ENCODE measurements around the gene PUM2.

Gene PUM2

DNA sequence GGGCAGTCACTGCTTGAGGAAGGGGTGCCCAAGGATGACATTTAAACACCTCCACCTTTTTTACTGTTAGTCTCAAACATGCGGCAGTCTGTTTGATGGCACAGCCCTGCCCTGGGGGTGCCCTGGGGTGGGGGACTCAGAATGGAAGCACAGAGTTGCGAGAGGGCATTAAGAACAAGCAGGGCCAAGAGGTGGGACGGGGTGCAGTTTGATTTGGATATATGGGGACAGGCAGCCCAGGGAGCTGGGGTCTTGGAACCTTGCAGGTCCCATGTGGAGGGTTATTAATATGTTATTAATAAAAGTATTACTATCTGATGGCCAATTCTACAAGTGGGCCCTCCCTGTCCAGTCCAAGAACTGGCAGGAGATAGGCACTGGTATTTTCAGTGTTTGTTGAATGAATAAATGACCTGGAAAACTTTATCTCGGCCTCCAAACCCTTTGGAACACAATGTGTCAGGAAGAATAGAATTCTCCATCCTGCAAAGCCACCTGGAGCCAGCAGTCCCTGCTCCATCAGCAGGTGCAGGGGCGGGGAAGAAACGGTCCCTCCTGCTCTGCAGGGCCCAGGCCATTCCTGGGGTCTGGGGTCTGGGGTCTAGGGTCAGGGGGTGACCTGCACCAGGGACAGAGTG is 150.9 kb downstream of the PUM2 start:
- no peak for DNase-seq (ENCODE audit: low spot score)

DNA sequence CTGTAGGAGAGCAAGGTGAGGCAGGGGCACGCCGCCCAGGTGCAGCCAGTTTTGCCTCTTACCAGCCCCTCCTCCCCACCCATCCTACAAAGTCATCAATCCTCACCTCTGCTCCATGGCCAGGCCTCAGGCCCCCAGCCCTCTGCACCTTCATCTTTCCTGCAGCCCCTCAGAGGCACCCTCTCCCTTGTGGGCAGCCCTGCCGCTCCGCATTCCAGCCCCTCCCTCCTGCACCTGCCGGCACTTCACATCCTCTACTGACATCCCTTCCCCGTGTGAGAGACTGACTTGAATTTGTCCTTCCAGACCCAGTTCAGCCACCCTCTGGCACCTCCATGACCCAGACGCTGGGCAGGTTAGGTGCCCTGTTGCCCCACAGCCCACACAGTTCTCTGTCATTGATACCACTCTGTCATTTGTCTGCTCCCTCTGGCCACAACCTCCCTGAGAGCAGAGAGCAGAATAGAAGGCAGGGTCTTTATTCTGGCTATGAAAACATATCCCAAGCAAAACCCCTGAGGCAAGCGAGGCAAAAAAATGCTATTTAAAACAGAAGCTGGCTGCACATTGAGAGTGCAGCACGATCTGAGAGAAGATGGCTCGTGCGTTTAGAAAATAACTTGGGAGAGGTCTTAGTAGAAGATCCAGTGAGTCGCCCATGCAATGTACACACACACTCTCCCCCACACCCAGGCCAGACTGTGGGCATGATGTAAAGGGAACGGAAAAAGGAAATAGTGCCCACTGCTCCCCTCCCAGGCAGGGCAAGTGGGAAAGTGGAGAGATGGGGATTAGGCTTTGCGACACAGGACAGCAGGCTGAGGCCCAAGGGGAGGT is 151.6 kb downstream of the PUM2 start:
- DNase-seq (ENCODE audit: low spot score): peak; percentile 56

All from iPS-NIHi11 (cell line).